Frontal cortex (tissue), 4 donors: ENCODE results near the gene NOL7. TPM values are rescaled to one million over a fixed set of nuclear protein-coding genes. Genes with fewer than 3 reads are reported as not detected.

Experiments
- DNase-seq, 2 donors: peaks; one replicate each; pipeline ENCODE4 v3.0.0; 2012; ENCODE audit warnings: low spot score in 2 of 2
- FAIRE-seq: peaks from 2 replicates; lab custom pipeline; 2012; peaks lifted over from hg19 to GRCh38; lab: Jason Lieb, UNC
- total RNA-seq: library from RNA; depleted of rRNA; stranded (reverse); fragments of >200 nt; gene quantifications from one replicate; pipeline ENCODE4 v1.2.3, GENCODE V29; 2014
- donor health status: control.
- donor health status: control.
- donor health status: control.

Gene NOL7
- total RNA-seq, 1 donor from 2014 or later = 46.5 TPM

DNA sequence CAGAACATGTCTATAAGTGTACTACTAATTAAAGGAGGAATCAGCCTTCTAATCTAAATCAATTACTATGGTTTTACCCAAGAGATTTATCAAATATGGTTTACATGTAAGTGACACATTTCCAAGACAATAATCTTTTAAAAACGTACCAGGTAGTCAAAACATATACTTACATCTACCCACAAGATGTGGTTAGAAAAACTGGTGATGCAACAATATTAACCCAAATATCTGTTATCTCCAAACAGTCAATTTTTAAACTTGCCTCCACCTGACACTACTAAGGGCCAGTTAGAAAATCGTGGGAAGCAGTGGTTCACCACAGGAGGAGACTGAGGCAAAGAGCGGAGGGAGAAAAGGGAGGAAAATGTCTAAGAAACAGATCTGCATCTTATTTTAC lies 28.0 kb downstream of the NOL7 start:
- no peak for FAIRE-seq
- no peak for DNase-seq

- DNase-seq = no peak
- no peak for FAIRE-seq
Measured at GRCh38 chr6:13648850-13649249, 33.7 kb downstream of the NOL7 start.

- FAIRE-seq = no peak
Measured at GRCh38 chr6:13649393-13649792, 34.3 kb downstream of the NOL7 start.

GRCh38 chr6:13653296-13653695 lies 38.2 kb downstream of the NOL7 start:
- DNase-seq (no peak), FAIRE-seq (no peak)

More at GRCh38 chr6:13649393-13649792, 34.3 kb downstream of the NOL7 start:
- DNase-seq = no peak

GRCh38 chr6:13654496-13654895 lies 39.4 kb downstream of the NOL7 start:
- FAIRE-seq (no peak), DNase-seq (no peak)

- DNase-seq = no peak
- no peak for FAIRE-seq
Measured at GRCh38 chr6:13655700-13656099, 40.6 kb downstream of the NOL7 start.

GRCh38 chr6:13660273-13660672 lies 45.1 kb downstream of the NOL7 start:
- no peak for DNase-seq
- no peak for FAIRE-seq

GRCh38 chr6:13660893-13661292 lies 45.8 kb downstream of the NOL7 start:
- FAIRE-seq (no peak), DNase-seq (no peak)

GRCh38 chr6:13661647-13662046 lies 46.5 kb downstream of the NOL7 start:
- FAIRE-seq (no peak), DNase-seq (no peak)

- FAIRE-seq (no peak), DNase-seq (no peak)
Measured at GRCh38 chr6:13662651-13663334, 47.7 kb downstream of the NOL7 start.

GRCh38 chr6:13663986-13664385 lies 48.9 kb downstream of the NOL7 start:
- no peak for FAIRE-seq
- DNase-seq = no peak

DNA sequence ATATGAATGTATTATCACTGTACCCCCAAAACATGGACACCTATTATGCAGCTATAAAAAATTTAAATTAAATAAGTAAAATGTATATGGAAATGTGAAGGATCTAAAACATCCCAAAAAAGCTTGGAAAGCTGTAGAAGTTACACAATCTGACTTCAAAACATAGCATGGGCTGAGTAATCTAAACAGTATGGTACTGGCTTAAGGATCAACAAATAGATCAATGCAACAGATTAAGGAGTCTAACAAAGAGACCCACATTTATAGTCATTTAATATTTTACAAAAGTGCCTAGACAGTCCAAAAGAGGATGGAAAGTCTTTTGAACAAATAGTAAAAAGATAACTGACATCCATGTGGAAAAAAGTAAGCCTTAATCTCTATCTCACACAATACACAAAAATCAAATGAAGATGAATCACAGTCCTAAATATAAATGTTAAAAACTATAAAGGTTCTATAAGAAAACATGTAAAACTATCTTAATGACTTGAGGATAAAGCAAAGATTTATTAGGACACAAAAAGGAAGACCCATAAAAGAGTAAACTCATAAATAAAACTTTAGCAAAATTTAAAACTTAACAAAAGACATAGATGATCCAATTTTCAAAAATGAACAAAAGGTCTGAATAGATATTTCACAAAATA lies 49.7 kb downstream of the NOL7 start:
- FAIRE-seq = no peak
- no peak for DNase-seq

DNA sequence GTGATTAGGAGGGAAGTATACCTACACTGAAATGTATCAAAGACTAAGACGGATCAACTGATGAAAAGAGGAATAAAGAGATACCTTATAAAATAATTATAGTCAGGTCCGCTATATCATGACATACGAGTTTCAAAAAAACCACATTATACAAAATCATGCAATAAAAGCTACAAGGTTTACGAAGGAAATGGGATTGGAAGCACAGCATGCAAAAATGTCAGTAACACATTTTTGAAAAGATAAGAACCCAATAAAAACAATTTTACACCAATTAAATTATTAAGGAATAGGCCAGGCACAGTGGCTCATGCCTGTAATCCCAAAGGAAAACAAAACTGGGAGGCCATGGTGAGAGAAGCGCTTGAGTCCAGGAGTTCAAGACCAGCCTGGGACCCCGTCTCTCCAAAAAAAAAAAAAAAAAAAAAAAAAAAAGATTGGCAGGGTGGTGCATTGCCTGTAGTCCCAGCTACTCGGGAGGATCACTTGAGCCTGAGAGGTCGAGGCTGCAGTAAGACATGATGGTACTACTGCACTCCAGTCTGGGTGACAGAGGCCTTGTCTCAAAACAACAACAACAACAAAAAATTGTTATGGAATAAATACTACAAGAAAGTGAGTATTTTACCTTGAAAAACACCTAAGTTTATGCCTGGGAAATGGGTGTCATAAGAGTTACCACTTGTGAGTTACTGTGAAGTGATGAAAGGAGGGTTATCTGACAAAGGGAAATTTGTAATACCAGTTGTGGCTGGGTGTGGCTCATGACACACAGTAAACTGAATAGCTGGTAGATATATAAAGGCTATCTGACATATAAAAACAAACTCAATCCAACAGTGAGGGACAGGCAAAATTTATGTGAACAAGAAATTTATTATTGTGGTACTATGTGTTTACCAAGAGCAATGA lies 51.3 kb downstream of the NOL7 start:
- FAIRE-seq (no peak), DNase-seq (no peak)

DNA sequence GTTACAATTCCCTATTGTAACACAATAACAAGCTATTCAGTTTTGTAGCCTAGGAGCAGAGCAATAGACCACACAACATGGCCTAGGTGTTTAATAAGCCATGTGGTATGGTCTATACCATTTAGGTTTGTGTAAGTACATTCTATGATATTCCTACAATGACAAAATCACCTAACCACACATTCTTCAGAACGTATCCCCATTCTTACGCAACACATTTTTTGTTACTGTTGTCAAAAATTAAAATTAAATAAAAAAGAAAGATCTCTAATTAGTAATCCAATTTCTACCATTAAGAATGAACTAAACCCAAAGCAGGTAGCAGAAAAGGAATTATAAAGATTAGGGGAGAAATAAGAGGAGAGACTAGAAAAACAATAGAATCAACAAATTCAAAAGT lies 52.5 kb downstream of the NOL7 start:
- DNase-seq = no peak

GRCh38 chr6:13668291-13668928 lies 53.3 kb downstream of the NOL7 start:
- no peak for DNase-seq
- FAIRE-seq = no peak

More for the DNA sequence above, 52.5 kb downstream of the NOL7 start:
- FAIRE-seq = no peak

GRCh38 chr6:13669476-13669875 lies 54.3 kb downstream of the NOL7 start:
- FAIRE-seq (no peak), DNase-seq (no peak)
